HG03432 (cell line): Measurements from ENCODE around the gene CPEB3.
A peak's percentile ranks its signal among the peaks of the same experiment; 100 is the strongest.
"Not testable (repeated sequence)": the region's sequence is repeated elsewhere in the genome, so short reads cannot be mapped to it uniquely, and the experiment has no call there.

Experiments used
- ATAC-seq: cut with Tn5 transposase; IDR thresholded peaks from one replicate; pipeline ENCODE4 v1.9.1; 2021; ENCODE audit warnings: mild to moderate bottlenecking, moderate library complexity; ENCODE audit not compliant: unreplicated experiment

The CPEB3 gene

DNA sequence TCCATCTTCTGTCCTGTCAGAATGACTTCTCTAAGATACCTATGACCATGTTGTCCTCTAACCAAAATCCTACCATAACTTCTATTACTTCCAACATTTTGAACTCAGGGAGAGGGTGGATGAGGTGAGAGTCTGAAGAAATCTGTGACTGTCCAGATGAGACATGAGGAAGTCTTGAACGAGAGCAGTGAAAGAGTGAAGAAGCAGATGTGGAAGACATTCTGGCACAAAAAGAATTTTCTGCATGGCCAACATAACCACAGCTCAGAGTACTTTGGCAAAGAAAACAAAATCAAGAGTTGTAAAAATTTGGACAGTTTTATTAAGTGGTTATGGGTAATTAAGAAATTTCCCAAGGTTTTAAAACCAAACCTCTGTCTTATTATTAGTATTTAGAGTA is 141.6 kb downstream of the CPEB3 start:
- no peak for ATAC-seq

DNA sequence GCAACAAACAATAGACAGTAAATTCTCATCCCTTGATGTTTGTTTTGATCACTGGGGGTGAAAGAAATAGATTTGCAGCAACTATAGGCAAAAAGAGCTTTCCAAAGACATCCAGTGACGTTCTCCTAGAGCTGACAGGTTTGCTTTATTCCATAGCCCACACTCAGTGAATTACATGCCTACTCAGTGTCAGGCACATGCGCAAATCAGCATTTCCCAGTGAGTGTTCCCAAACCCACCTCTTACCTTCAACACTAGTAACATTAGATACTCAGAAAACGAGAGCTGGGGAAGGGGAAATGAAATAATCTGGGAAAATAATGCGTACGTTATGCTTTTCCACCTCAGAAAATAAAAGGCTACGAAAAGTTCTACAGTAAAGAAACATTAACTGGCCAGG is 144.1 kb downstream of the CPEB3 start:
- ATAC-seq, result no peak

DNA sequence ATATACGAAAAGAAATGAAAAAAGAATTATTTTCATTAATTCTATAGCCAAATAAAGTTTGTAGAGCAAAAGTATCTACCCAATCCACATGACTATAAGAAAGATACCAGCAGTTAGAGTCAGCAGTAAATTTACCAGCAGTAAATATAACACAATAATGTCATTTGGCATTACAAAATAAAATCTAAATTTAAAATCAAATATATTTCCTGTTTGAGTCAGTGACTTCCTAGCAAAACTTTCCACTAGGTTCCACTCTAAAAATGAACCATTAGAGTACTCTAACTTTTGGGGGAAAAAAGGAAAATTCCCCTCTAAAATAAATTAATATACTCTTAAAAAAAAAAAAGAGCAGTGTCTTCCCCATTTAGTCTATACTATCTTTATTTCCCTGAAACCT is 144.8 kb downstream of the CPEB3 start:
- no peak for ATAC-seq

DNA sequence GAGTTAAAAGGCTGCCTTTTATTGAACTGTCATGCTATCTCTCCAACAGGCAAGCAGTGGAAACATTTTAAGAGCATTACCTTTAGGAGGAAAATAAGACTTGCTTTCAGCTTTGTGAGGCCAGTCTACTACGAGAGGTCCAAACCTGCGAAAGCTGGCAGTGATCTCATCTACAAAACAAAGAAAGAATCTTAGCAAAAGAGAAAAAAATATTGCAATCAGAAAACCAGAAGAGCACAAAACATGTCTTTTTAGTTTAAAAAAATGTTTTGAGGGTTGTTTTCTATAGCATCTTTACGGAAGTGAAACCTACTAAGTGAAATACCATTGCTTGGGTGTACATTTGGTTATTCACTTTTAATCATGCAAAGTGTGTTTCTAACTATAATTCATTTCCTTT is 147.9 kb downstream of the CPEB3 start:
- ATAC-seq, result peak; percentile 68

DNA sequence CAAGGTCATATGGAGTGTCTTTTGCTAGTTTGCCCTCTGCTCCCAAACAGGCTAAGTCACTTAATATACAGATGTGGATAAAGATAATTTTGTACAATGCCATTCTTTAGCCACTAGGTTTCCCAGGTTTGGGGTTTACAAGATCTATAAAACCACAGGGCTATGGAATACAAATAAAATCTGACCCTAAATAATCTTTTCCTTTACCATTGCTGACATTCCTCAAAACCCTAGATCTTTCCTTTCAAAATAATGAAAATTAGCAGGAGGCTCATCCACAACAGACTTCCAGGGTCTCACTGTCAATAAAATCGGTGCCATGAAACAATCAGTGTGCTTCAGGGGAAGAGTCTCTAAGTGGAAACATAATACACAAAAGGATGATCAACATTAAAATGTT is 148.4 kb downstream of the CPEB3 start:
- ATAC-seq, result no peak

DNA sequence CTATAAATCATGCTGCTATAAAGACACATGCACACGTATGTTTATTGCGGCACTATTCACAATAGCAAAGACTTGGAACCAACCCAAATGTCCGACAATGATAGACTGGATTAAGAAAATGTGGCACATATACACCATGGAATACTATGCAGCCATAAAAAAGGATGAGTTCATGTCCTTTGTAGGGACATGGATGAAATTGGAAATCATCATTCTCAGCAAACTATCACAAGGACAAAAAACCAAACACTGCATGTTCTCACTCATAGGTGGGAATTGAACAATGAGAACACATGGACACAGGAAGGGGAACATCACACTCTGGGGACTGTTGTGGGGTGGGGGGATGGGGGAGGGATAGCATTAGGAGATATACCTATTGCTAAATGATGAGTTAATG is 149.7 kb downstream of the CPEB3 start:
- ATAC-seq, result not testable (repeated sequence)

DNA sequence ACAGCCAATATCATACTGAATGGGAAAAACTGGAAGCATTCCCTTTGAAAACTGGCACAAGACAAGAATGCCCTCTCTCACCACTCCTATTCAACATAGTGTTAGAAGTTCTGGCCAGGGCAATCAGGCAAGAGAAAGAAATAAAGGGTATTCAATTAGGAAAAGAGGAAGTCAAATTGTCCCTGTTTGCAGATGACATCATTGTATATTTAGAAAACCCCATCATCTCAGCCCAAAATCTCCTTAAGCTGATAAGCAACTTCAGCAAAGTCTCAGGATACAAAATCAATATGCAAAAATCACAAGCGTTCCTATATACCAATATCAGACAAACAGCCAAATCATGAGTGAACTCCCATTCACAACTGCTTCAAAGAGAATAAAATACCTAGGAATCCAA is 156.8 kb downstream of the CPEB3 start:
- not testable (repeated sequence) for ATAC-seq

DNA sequence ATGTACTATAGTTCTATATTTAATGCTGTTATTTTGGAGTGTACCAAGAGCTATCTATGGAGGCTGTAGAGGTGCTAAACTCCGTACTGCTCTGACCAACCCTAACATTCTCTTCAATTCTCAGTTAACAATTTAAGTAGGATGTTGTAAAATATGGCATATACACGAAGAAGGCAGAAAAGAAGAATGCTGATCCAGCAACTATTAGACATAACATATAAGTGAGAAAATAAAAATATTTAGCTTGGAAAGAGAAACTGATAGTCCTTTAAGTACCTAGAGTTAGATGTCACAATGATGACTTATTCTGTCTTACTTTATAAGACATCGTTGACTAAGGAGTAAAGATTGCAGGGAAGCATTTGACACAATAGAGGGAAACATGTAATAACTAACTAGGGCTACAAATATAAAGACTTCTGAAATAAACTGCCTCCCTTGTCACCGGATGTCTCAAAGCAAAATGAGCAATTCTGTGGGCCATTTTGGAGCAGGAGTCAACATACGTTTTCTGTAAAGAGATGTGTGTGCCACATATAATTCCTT is 159.5 kb downstream of the CPEB3 start:
- no peak for ATAC-seq

DNA sequence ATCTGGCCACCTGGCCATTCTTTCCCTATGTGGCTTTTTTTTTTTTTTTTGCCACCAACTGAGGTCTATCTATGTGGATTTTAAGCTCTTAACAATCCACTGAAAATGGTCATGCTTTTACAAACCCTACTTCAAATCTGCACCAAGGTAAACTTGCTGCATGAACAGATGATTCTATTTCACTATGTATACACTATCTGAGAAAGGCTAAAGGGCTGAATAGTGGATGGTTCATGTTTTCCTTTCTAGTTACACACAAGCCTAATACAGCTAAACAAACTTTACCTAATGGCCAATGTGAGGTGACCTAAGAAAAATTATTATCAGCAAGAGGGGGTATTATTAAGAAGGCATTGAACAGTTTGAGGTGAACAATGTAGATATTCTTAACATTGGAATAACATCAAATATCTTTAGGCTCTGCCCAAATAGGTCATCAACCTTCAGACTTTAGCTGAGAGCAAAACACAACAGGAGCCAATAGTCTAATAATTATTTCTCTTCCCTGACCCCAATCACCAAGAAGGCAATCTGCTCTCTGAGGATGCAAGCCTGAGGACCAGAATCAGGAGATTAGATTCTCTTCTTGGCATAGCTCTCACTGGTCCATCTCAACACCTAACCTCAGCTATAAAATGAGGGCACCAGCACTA is 160.1 kb downstream of the CPEB3 start:
- ATAC-seq, result no peak

DNA sequence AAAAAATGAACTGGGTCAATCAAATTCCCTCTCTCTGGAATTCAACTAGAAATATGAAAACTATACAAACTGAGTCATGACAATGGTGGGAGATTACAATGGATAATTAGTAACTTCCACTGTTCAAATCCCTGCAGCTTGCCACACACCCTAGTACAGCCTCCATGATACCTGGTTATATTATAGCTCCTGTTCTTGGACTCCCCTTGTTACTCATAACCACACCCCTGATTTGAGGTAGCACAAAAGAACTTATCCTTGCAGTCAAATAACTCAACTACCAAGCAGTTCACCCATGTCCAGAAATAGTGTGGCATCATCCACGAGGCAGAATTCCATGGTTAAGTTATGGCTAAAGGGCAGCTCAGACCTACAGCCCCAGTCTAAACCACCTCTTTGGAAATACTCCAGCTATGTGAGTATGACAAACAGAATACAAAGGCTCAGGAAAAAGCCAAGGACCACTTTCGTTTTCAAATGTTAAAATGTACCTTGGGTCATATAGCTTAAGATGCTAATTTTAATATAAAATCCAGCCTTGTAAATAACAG is 164.7 kb downstream of the CPEB3 start:
- ATAC-seq, result no peak

DNA sequence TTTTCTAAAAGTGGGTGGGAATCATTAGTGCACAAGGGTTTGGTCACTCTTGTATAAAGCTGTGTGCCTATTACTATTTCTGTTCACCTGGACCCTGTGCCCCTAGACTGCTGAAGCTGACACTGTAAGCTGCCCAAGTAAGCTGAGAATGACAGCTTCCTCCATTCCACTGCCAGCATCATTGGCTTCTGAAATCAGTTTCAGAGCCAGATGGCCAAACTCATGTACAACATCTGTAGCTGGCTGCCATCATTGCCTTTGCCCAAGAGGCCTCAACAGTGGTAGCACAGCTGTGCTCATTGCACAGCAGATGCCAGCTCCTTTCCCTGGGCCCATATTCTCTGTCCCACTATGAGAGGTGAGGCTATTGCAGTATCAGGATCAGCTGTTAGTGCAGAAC is 165.7 kb downstream of the CPEB3 start:
- ATAC-seq, result no peak

DNA sequence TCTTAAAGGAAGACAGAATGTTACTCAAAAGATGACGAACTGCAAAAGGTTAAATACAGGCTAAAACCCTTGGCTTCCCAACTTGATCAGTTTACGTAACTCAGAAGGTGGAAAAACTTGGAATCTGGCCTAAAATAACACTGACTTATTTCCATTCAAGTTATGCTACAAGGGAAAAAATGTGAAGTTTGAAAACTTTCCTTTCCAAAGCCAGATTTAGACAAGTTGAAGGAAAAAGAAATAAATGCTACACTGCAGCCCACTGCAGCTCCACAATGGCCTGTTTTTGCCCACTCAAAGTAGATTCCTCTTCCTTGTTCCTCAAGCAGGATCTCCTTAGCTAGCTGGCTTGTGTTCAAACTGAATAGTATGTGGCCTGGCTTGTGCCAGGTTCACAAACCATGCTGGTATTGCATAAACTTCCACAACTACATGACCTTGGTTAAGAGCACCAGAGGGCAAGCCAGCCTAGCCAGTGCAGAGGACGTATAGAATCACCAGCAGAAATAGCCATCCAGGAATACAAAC is 166.2 kb downstream of the CPEB3 start:
- no peak for ATAC-seq

DNA sequence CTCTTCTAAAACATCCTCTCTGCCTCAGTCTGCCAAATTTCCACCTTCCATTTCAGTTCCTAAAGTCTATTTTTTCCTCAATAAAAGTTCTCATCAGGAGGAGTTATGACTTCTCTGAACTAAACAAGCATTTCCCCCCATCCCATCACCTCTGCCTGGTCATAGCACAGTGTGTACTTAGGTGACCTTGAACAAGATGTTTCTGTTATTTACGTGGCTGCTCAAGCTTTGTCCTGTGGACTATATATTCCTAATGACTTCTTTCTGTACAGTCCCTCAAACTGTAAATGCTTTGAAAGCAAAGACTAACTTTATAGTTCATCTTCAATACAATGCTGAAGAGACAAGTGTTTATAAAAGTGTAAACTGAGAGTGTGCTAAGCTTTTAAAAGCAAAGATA is 166.9 kb downstream of the CPEB3 start:
- no peak for ATAC-seq

DNA sequence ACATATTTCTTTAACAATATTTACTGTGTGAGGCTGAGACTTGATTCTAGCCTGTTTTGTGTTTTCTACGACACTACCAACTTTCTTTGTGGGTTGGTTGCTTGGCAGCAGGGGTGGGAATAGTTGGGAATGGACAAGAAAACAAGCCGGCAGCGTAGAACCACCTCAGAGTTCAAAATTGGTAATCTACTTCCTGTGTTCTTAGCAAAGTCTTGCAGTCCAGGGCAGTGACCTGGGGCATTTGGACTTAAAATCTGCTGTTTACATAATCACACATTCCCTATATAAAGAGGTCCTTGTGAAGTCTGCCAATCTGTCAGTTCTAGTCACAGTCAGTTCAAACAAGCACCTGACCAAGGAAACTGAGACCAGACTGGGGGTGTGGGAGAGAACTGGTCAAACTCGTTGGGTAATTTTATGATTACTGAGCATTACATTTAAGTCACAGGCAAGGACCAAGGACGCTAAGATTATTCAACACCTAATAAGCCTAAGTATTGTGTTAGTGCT is 167.9 kb downstream of the CPEB3 start:
- ATAC-seq, result no peak

DNA sequence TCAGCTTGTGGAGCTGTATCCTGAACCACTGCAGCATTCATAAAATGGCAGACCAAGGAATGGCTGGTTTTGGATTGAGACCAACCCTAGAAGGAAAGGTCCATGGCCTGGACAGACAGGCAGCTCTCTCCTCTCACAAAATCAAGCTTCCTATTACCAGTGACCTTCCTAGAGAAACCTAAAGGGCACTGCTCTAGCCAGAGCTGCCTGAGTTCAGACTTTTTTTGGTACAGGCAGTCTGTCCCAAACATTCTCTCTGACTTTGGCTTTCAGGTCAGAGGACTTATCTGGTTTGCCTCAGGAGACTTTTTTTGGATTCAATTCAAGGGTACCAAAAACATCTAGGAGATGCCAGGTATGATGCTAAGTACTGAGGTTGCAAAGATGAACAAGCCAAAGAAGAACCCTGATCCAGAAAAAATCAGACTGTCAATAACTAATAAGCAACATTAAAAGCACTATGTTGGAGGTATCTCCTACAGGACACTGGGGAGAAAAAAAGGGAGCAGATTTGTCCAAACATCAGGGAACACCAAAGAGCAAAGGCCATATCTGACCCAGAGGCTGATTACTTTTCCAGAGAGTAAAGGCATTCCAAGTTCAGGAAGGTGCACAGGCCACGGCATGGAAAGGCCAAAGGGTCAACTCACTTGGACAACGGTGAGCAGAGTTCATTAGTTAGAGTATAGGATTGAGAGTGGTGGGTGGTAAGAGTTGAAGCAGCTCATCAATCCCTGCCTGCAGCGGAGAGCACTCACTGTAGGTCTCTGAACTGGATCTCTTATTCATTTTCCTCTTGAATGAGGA is 169.0 kb downstream of the CPEB3 start:
- ATAC-seq, result no peak

DNA sequence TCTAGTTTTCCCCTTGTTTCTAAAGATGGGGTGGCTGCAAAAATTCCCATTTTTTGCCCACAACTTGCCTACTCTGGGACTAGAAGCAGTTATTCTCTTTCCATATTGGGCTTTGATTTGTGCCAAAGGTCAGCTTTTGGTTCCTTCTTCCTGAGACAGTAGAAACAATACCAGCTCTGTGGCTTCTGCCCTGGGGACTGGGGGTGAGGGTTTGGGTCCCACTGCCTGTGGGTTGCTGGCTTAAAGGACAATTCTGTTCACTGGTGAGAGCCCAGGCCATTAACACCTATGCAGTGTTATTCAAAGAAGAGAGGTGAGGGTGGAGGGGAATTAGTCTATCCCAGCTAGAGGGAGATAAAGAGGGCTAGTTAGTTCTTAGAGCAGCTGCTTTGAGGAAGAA is 171.5 kb downstream of the CPEB3 start:
- ATAC-seq, result no peak

DNA sequence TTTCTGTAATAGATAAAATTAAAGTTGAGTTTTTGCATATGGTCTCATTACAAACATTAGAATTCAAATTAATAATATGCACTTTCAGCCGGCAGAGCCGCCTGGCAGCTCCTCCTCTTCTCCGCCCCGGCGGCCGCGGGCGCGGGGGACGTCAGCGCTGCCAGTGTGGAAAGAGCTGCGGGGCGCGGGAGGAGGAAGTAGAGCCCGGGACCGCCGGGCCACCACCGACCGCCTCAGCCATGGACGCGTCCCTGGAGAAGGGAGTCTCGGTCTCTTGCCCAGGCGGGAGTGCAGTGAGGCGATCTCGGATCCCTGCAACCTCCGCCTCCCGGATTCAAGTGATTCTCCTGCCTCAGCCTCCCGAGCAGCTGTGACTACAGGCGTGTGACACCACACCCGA is 176.0 kb downstream of the CPEB3 start:
- not testable (repeated sequence) for ATAC-seq

DNA sequence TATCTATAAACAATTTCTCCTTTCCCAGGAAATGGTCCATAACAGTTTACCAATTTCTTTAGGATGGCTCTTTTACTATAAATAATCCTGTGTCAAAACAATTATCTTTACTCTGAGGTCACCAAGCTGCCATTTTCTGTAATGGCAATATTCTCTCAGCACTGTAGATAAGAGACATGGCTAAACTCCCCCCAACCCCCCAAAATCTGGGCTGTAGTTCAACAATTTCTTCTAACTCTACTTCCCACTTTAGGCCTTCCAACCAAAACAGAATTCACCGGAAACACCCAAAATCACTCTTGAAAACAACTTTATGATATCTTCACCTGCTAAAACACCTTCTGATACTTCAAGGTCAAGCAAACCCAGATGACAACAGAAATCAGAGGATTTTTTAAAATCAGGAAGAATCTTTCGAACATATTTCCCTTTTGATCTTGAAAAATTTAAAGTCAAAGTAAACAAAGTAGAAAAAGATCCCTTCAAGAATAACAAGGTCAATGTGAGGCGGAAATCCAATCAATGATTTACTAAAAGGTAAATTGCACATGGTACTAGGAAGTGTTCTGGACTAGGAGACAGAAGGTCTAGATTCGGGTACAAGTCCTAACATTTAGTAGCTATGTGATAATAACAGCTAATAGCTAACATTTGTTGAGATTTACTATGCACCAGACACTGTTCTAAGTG is 176.8 kb downstream of the CPEB3 start:
- no peak for ATAC-seq

DNA sequence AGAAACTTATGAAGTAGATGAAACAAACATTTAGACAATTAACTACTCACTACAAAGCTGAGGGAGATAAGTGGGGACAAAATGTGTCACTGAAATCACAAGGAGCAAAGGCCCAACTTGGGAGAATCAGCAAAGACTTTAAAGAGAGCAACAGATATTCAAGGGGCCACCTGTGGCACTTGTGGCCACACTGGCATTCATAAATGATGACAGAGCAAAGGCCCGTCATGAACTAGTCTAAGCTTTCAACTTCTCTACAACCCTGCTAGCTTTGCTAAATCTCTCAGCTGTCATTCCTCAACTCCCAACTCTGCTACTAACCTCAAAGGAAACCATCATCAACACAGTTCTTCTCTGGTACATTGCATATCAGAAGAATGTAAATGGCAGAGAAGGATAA is 178.4 kb downstream of the CPEB3 start:
- no peak for ATAC-seq

DNA sequence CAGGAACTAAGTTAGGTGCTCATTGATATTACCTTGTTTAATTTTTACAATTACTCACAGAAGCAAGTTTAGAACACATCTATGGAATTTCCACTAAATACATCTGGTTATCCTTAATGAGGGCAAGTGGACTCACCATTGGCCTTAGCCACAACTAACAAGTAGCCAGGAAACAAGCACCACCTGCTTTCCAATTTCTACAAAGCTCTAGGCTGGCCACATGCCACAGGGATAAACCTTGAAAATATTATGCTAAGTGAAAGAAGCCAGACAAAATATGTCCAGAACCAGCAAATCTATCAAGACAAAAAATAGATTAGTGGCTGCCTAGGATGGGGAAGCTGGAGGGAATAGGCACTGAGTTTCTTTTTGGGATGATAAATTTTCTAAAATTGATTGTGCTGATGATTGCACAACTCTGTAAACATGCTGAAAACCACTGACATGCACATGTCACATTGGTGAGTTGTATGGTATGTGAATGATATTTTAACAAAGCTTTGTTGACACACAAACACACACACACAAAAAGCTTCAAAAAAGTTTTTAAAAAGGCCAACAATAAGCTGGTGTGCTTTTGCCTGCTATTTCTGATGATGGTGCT is 179.4 kb downstream of the CPEB3 start:
- no peak for ATAC-seq
